IPS-NIHi7 (cell line): ENCODE measurements around the gene UQCRC2.
"Not testable (repeated sequence)": the region's sequence is repeated elsewhere in the genome, so short reads cannot be mapped to it uniquely, and the experiment has no call there.

Source experiments
- DNase-seq: peaks from one replicate; pipeline ENCODE4 v3.0.0; 2012; ENCODE audit warnings: mixed read lengths; ENCODE audit errors: extremely low spot score

Gene UQCRC2

GRCh38 chr16:21982108-21982507 is 28.9 kb downstream of the UQCRC2 start:
- no peak for DNase-seq

GRCh38 chr16:21984062-21984461 is 30.9 kb downstream of the UQCRC2 start:
- DNase-seq = no peak

GRCh38 chr16:21985524-21985923 is 32.4 kb downstream of the UQCRC2 start:
- no peak for DNase-seq

DNA sequence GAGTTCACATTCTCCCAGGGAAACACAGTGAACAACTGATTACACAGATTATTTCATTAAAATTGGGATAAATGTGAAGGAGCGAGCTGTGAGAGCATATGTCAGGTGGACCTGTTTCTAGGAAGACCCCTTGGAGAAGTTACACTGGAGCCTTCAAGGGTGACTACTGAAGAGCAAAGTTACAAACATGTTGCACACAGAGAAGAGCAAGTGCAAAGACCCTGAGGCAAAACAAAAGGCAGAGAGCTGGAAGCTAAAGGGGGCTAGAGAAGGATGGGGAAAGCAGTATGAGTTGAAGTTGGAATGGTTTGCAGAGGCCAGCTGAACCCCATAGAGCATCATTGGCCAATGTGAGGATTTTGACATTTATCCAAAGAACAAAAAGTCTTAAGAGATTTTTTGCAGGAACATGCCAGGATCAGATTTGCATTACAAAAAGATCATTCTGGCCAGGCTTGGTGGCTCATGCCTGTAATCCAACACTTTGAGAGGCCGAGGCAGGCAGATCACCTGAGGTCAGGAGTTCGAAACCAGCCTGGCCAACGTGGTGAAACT is 33.6 kb downstream of the UQCRC2 start:
- no peak for DNase-seq

DNA sequence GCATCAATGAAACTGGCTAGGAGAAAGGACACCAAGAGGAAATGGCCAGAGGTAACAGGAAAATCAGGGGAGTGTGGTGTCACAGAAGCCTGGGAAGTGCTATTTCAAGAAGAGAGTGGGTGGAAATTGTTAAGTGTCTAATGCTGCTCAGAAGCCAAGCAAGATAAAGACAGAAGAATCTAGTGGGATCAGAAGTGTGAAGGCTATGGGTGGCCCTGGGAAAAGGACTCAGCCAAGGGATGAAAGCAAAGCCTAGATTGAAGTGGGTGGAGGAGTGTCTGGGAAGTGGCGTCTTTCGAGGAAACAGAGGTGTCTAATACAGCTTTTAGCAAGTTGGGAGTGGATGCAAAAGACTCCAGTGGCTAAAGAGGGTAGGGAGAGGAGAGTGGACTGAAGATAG is 34.3 kb downstream of the UQCRC2 start:
- DNase-seq = no peak

DNA sequence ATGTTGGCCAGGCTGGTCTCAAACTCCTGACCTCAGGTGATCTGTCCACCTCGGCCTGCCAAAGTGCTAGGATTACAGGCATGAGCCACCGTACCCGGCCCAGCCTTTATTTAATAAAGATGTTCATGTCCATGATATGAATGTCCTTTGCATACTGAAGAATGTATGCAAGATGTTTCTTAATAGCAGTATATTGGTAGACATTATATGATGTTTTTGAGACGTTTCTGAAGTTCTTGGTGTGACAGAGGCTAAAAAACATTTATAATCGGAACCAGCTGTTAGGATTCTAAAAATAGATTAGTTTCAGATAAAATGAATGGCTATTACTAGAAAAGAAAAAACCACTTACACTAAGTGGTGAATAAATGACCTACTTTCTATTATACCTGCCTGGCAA is 36.0 kb downstream of the UQCRC2 start:
- no peak for DNase-seq

DNA sequence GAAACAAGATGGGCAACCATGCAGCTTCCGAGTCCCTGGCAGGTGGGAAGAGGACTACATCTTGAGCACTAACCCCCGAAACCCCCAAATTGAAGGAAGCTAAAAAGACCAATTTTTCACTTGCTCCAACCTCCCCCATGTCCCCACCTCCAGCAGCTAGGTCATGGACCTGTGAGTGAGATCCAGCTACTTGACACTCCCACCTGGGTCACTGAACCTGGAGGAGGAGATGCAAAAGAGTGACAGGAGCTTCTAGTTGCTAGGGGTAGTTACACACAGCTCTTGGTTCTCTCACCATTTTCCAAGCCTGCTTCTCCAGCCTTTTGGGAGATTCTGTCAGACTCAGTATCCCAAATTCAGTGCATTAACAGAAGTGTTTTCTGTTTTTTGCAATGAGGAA is 36.6 kb downstream of the UQCRC2 start:
- no peak for DNase-seq

- DNase-seq = no peak
These were observed 37.3 kb downstream of the UQCRC2 start for GRCh38 chr16:21990381-21990944.

- no peak for DNase-seq
These were observed 38.5 kb downstream of the UQCRC2 start for GRCh38 chr16:21991621-21992020.

GRCh38 chr16:21994856-21995465 is 41.8 kb downstream of the UQCRC2 start:
- no peak for DNase-seq

GRCh38 chr16:21996923-21997696 is 43.9 kb downstream of the UQCRC2 start:
- DNase-seq = no peak

GRCh38 chr16:21997697-21998480 is 44.7 kb downstream of the UQCRC2 start:
- DNase-seq = no peak

- DNase-seq = no peak
These were observed 48.4 kb downstream of the UQCRC2 start for GRCh38 chr16:22001591-22001990.

GRCh38 chr16:22002047-22002446 is 48.9 kb downstream of the UQCRC2 start:
- DNase-seq = not testable (repeated sequence)

DNA sequence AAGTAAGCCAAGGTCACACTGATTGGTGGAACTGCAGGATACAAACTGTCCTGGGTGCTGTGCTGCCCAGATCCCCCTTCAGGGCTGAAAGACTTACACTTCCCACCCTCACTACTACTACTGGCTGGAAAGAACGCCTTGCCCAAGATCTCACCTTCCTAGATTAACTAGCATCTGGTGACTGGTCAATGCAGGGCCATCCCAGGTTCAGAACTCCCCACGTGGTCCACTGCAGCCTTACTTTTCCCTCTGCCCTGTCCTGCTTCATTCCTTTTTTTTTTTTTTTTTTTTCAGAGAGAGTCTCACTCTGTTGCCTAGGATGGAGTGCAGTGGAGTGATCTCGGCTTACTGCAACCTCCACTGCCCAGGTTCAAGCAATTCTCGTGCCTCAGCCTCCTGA is 50.0 kb downstream of the UQCRC2 start:
- no peak for DNase-seq

DNA sequence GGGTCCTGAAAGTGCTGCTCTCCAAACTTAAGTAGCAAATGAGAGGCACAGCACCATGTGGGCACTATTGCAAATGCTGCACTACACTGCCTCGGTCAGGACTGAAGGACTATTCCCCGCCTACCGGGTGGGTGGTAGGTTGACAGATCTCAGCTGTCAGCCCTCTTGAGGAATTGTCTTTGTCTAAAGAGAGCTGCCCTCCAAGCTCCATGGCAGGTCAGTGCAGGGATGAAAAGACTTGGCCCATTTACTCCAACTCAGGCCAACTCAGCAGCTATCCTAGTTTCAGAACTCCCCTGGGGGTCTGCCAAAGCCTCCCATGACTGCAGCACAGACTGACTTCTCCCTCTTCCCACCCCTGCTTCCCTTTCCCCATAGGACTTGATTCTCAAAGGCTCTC is 51.2 kb downstream of the UQCRC2 start:
- no peak for DNase-seq

- DNase-seq = no peak
These were observed 52.6 kb downstream of the UQCRC2 start for GRCh38 chr16:22005746-22006145.

GRCh38 chr16:22006636-22007035 is 53.5 kb downstream of the UQCRC2 start:
- no peak for DNase-seq

DNA sequence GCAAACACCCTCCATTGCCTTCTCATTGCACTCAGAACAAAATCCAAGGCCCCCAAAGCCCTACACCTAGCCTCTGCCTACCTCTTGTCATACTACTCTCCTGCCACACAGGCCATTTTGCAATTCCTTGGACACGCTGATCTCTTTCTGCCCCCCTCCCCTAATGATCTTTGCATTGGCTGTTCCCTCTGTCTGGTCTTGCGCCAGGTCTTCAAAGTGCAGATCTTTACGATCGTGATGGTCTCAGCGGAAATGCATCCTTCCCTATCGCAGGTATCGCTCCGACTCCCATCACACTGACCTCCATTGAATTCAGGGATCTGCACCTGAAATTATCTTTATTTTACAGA is 54.0 kb downstream of the UQCRC2 start:
- DNase-seq = no peak

DNA sequence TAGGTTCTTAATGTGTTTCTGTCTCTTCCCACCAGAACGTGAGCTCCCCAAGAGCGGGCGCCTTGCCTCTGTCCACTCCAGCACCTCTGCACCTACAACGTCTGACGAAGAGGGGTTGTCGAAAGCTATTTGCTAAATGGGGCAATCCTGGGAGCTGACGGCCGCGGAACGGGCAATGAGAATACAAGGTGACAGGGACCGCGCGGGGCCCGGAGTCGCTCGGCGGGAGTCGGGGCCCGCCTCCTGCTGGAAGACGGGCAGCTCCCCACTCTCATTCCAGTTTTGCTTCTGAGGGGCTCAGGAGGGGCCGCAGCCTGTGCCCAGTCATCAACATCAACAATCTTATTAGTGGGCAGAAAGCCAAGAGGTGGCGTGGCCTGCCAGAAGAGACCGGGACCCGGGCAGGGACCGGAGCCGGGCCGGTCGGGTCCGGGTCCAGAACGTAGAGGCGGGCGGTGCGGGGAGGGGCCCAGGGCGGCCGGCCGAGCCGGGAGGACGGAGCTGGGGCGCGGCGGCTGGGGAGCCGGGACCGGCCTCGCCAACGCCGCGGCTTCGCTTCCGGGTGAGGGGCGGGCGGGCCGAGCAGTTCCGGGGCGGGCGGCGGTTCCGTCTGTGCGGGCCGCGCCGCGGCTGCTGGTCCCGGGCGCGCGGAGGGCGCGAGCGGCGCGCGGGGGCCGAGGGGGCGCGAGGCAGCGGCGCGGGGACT is 54.5 kb downstream of the UQCRC2 start, which contains the start of gene MOSMO:
Gene MOSMO (plus strand): TSS at position 603 of the 706 bp plus-strand sequence. CDS start 191 bp downstream, outside the sequence.
- DNase-seq = peak; percentile 77
